MM.1S (cell line): ENCODE results near the gene RNASET2.

ENCODE experiments used
- EZH2phosphoT487 ChIP-seq: fragments of 300-600 bp; sonication (generic); IDR thresholded peaks from 2 replicates; pipeline ENCODE4 v1.6.1; 2018; ENCODE audit warnings: antibody characterized with exemption, low read length
- TF ChIP-seq, protein P1 (sequence below): fragments of 300-600 bp; sonication (generic); IDR thresholded peaks from 2 replicates; pipeline ENCODE4 v1.5.1; 2016; ENCODE audit warnings: antibody characterized with exemption, low read length, mixed read lengths

DNA sequence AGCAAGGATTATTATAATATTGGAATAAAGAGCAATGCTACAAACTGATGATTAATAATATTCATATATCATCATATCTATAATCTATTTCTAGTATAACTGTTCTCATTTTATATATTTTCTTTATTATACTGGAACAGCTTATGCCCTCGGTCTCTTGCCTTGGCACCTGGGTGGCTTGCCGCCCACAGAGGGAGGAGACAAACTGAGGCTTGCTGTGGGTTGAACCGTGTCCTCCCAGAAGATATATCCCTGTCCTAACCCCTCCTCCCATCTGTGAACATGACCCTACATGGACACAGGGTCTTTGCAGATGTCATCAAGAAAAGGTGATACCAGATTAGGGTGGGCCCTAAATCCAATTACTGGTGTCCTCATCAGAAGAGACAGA, 4.7 kb downstream of the RNASET2 start:
- TF ChIP-seq, protein P1, sequence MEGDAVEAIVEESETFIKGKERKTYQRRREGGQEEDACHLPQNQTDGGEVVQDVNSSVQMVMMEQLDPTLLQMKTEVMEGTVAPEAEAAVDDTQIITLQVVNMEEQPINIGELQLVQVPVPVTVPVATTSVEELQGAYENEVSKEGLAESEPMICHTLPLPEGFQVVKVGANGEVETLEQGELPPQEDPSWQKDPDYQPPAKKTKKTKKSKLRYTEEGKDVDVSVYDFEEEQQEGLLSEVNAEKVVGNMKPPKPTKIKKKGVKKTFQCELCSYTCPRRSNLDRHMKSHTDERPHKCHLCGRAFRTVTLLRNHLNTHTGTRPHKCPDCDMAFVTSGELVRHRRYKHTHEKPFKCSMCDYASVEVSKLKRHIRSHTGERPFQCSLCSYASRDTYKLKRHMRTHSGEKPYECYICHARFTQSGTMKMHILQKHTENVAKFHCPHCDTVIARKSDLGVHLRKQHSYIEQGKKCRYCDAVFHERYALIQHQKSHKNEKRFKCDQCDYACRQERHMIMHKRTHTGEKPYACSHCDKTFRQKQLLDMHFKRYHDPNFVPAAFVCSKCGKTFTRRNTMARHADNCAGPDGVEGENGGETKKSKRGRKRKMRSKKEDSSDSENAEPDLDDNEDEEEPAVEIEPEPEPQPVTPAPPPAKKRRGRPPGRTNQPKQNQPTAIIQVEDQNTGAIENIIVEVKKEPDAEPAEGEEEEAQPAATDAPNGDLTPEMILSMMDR, result no peak
- no peak for TF ChIP-seq EZH2phosphoT487
